H9 (cell line): ENCODE data around the gene SEMA4D. TPM values are rescaled to one million over a fixed set of nuclear protein-coding genes. Genes with fewer than 3 reads are reported as not detected.

ENCODE experiments used
- DNase-seq: peaks from one replicate; pipeline ENCODE4 v3.0.0-alpha.2; 2017
- H2AFZ ChIP-seq: one replicate; pipeline ENCODE4 v1.6.1; 2013; ENCODE audit warnings: mild to moderate bottlenecking, low read length, control low read depth, moderate library complexity
- H2AK5ac ChIP-seq: 2 replicates; pipeline ENCODE4 v1.6.1; 2013; ENCODE audit warnings: low read length, control low read depth, mixed read lengths; ENCODE audit not compliant: insufficient read length
- H2BK120ac ChIP-seq: one replicate; pipeline ENCODE4 v1.6.1; 2013; ENCODE audit warnings: low read depth, mild to moderate bottlenecking, low read length, control low read depth, inconsistent platforms; ENCODE audit not compliant: poor library complexity, severe bottlenecking
- H2BK12ac ChIP-seq: 2 replicates; pipeline ENCODE4 v1.6.1; 2013; ENCODE audit warnings: low read length, control low read depth, mixed read lengths, low read depth; ENCODE audit not compliant: insufficient read length
- H2BK15ac ChIP-seq: 2 replicates; pipeline ENCODE4 v1.6.1; 2013; ENCODE audit warnings: low read depth, low read length, control low read depth
- H2BK20ac ChIP-seq: one replicate; pipeline ENCODE4 v1.6.1; 2013; ENCODE audit warnings: low read depth, mild to moderate bottlenecking, low read length, control low read depth, inconsistent platforms; ENCODE audit not compliant: poor library complexity, severe bottlenecking
- H2BK5ac ChIP-seq: 2 replicates; pipeline ENCODE4 v1.6.1; 2013; ENCODE audit warnings: low read length, control low read depth, mixed read lengths; ENCODE audit not compliant: insufficient read length
- H3K14ac ChIP-seq: 2 replicates; pipeline ENCODE4 v1.6.1; 2013; ENCODE audit warnings: low read length, control low read depth; ENCODE audit not compliant: insufficient read depth
- H3K18ac ChIP-seq: 2 replicates; pipeline ENCODE4 v1.6.1; 2013; ENCODE audit warnings: low read depth, mild to moderate bottlenecking, mixed read lengths, low read length, control low read depth; ENCODE audit not compliant: insufficient read length
- H3K23ac ChIP-seq: 2 replicates; pipeline ENCODE4 v1.6.1; 2013; ENCODE audit warnings: low read length, control low read depth, mixed read lengths, low read depth; ENCODE audit not compliant: insufficient read length
- H3K23me2 ChIP-seq: 2 replicates; pipeline ENCODE4 v1.6.1; 2013; ENCODE audit warnings: low read depth, mild to moderate bottlenecking, mixed read lengths, low read length, control low read depth; ENCODE audit not compliant: insufficient read length, poor library complexity, severe bottlenecking
- H3K27ac ChIP-seq: 2 replicates; pipeline ENCODE4 v1.5.1; 2013; ENCODE audit warnings: low read length, control low read depth, mixed read lengths, low read depth; ENCODE audit not compliant: insufficient read length
- H3K27me3 ChIP-seq: 2 replicates; pipeline ENCODE4 v1.6.1; 2013; ENCODE audit warnings: low read length, control low read depth, inconsistent platforms; ENCODE audit not compliant: insufficient read depth
- H3K4ac ChIP-seq: 2 replicates; pipeline ENCODE4 v1.6.1; 2013; ENCODE audit warnings: low read depth, mild to moderate bottlenecking, control low read depth, inconsistent platforms, low read length, moderate library complexity
- H3K4me1 ChIP-seq: 2 replicates; pipeline ENCODE4 v1.6.1; 2013; ENCODE audit warnings: low read length, control low read depth, inconsistent platforms; ENCODE audit not compliant: insufficient read depth
- H3K4me2 ChIP-seq: 2 replicates; pipeline ENCODE4 v1.6.1; 2013; ENCODE audit warnings: low read length, control low read depth, mixed read lengths; ENCODE audit not compliant: insufficient read length, insufficient read depth
- H3K56ac ChIP-seq: 2 replicates; pipeline ENCODE4 v1.6.1; 2013; ENCODE audit warnings: low read depth, mild to moderate bottlenecking, mixed read lengths, low read length, control low read depth; ENCODE audit not compliant: insufficient read length
- H3K79me1 ChIP-seq: 2 replicates; pipeline ENCODE4 v1.6.1; 2013; ENCODE audit warnings: low read depth, mild to moderate bottlenecking, moderate library complexity, low read length, control low read depth, inconsistent platforms; ENCODE audit not compliant: insufficient read depth, poor library complexity, severe bottlenecking
- H3K79me2 ChIP-seq: 2 replicates; pipeline ENCODE4 v1.6.1; 2013; ENCODE audit warnings: low read length, control low read depth, inconsistent platforms; ENCODE audit not compliant: insufficient read depth
- H3K9ac ChIP-seq: 2 replicates; pipeline ENCODE4 v1.6.1; 2013; ENCODE audit warnings: low read length, control low read depth, mixed read lengths; ENCODE audit not compliant: insufficient read length; ENCODE audit errors: extremely low read depth
- H3K9me3 ChIP-seq: one replicate; pipeline ENCODE4 v1.6.1; 2013; ENCODE audit warnings: low read depth, low read length, inconsistent platforms; ENCODE audit not compliant: control insufficient read depth
- H3T11ph ChIP-seq: one replicate; pipeline ENCODE4 v1.6.1; 2013; ENCODE audit warnings: mild to moderate bottlenecking, low read length, control low read depth, inconsistent platforms
- H4K20me1 ChIP-seq: one replicate; pipeline ENCODE4 v1.6.1; 2013; ENCODE audit not compliant: control insufficient read depth, insufficient read length, insufficient read depth
- H4K5ac ChIP-seq: 2 replicates; pipeline ENCODE4 v1.6.1; 2013; ENCODE audit warnings: low read depth, mild to moderate bottlenecking, mixed read lengths, low read length, control low read depth; ENCODE audit not compliant: insufficient read length
- H4K8ac ChIP-seq: replicated peaks from 2 replicates; pipeline ENCODE4 v1.6.1; 2013; ENCODE audit warnings: low read length, control low read depth, mixed read lengths, low read depth; ENCODE audit not compliant: insufficient read length
- H4K91ac ChIP-seq: 2 replicates; pipeline ENCODE4 v1.6.1; 2013; ENCODE audit warnings: low read depth, mild to moderate bottlenecking, moderate library complexity, mixed read lengths, low read length, control low read depth; ENCODE audit not compliant: insufficient read length
- H3K27ac Mint-ChIP-seq, 3 experiments: 2 replicates in 2 of 3; 3 replicates in 1 of 3; pipeline ENCODE4 v1.8.0; 2020 to 2021; ENCODE audit warnings: mixed read lengths in 3 of 3, mild to moderate bottlenecking in 1 of 3, moderate library complexity in 1 of 3
- H3K27me3 Mint-ChIP-seq: 2 replicates; pipeline ENCODE4 v1.8.0; 2021; ENCODE audit warnings: low read depth, mild to moderate bottlenecking, moderate library complexity, mixed read lengths
- H3K36me3 Mint-ChIP-seq, 3 experiments: 2 replicates in 2 of 3; 3 replicates in 1 of 3; pipeline ENCODE4 v1.8.0; 2020 to 2021; ENCODE audit warnings: low read depth in 3 of 3, mixed read lengths in 3 of 3; ENCODE audit not compliant: insufficient read depth in 1 of 3
- H3K4me1 Mint-ChIP-seq, 2 experiments: 2 replicates each; pipeline ENCODE4 v1.8.0; 2020; ENCODE audit warnings: mixed read lengths in 2 of 2
- H3K4me3 Mint-ChIP-seq, 2 experiments: 2 replicates in 1 of 2; 3 replicates in 1 of 2; pipeline ENCODE4 v1.8.0; 2020 to 2021; ENCODE audit warnings: mild to moderate bottlenecking in 2 of 2, mixed read lengths in 2 of 2, moderate library complexity in 1 of 2
- H3K9me3 Mint-ChIP-seq, 2 experiments: 2 replicates in 1 of 2; 3 replicates in 1 of 2; pipeline ENCODE4 v1.8.0; 2020; ENCODE audit warnings: mild to moderate bottlenecking in 2 of 2, mixed read lengths in 2 of 2, moderate library complexity in 1 of 2
- WGBS: extraction: QIAGEN DNeasy Blood & Tissue Kit; methylation state at CpG from one replicate; pipeline ENCODE4 v1.1.7; 2013; ENCODE audit warnings: missing lambda C conversion rate, low lambda C conversion rate, mixed read lengths; ENCODE audit not compliant: insufficient read length; ENCODE audit errors: extremely low coverage; 5-methylcytosine and 5-hydroxymethylcytosine counted together
- total RNA-seq: library from RNA; stranded (reverse); gene quantifications from 2 replicates; pipeline ENCODE4 v1.2.1, GENCODE V29; 2021
- TF ChIP-seq, protein P1 (sequence below): fragments of 200-600 bp; sonication (generic); conservative IDR thresholded peaks from 3 replicates; pipeline ENCODE4 v1.8.0; 2021; ENCODE audit warnings: antibody characterized with exemption, mild to moderate bottlenecking

The SEMA4D gene
- total RNA-seq, 1 experiment from 2014 or later: 47.2 TPM

DNA sequence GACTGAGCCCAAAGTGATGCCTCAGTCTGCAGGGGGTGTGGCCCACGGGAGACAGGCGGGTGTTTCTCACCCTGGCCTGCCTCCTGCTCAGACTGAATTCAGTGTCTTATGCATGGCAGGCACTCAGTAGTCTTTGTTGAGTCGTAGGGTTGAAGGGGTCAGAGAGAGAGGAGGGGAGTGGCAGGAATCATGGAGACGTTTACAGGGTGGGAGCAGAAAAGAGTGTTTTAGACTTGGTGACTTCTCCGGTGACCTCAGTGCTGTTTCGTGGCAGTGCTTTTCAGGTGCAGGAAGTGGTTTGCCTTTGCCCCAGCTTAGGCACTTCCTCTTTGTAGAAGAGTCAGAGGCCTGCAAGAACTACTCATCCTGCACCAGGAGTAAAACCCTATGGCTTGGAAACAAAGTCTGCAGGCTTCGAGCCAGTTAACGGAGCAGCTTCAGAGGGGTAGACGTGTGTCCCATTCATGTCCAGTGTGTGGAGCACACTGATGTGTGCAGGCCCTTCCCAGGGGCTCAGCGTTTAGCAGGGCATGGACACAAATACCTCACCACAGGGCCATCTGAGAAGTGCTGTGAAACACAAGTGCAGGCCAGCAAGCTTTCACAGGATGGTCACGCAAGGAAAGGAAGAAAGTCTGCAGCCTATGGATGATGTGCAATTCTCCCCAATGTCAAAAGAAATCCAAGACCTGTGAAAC lies 24.5 kb upstream of the SEMA4D start:
- WGBS: no CpG with 5 or more reads among the region's 11 CpGs
- no peaks in the 10 kb centered on the region for H3K79me1 ChIP-seq
- H4K5ac ChIP-seq: no peak overlapping the region
- H3K36me3 Mint-ChIP-seq: no peaks in the 10 kb centered on the region; a peak in 1 of 7 replicates
- H2BK5ac ChIP-seq: no peak overlapping the region
- H3K27ac ChIP-seq: no peak overlapping the region
- no peak overlapping the region for H4K91ac ChIP-seq
- no peak for DNase-seq
- no peak overlapping the region for H2BK20ac ChIP-seq
- no peak overlapping the region for H2AFZ ChIP-seq
- peaks cover 2% of the 10 kb centered on the region for H3K23me2 ChIP-seq
- no peak overlapping the region for H3K23ac ChIP-seq
- H3T11ph ChIP-seq: no peak overlapping the region
- no peaks in the 10 kb centered on the region for H3K79me2 ChIP-seq
- no peak overlapping the region for H3K56ac ChIP-seq
- no peak overlapping the region for H3K4me2 ChIP-seq
- no peak overlapping the region for H4K8ac ChIP-seq
- H2BK15ac ChIP-seq: no peak overlapping the region
- H3K9ac ChIP-seq: no peak overlapping the region
- no peaks in the 10 kb centered on the region for H3K4me1 ChIP-seq
- H3K4me3 Mint-ChIP-seq: no peak overlapping the region
- H2AK5ac ChIP-seq: no peak overlapping the region
- H3K27me3 ChIP-seq: no peaks in the 10 kb centered on the region
- H3K27me3 Mint-ChIP-seq: peaks cover 4% of the 10 kb centered on the region
- TF ChIP-seq, protein P1, sequence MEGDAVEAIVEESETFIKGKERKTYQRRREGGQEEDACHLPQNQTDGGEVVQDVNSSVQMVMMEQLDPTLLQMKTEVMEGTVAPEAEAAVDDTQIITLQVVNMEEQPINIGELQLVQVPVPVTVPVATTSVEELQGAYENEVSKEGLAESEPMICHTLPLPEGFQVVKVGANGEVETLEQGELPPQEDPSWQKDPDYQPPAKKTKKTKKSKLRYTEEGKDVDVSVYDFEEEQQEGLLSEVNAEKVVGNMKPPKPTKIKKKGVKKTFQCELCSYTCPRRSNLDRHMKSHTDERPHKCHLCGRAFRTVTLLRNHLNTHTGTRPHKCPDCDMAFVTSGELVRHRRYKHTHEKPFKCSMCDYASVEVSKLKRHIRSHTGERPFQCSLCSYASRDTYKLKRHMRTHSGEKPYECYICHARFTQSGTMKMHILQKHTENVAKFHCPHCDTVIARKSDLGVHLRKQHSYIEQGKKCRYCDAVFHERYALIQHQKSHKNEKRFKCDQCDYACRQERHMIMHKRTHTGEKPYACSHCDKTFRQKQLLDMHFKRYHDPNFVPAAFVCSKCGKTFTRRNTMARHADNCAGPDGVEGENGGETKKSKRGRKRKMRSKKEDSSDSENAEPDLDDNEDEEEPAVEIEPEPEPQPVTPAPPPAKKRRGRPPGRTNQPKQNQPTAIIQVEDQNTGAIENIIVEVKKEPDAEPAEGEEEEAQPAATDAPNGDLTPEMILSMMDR: no peak
- no peaks in the 10 kb centered on the region for H4K20me1 ChIP-seq
- peaks cover 0 to 4% of the 10 kb centered on the region in 2 experiments; a peak in 2 of 4 replicates for H3K4me1 Mint-ChIP-seq
- H2BK12ac ChIP-seq: no peak overlapping the region
- no peaks in the 10 kb centered on the region for H3K9me3 ChIP-seq
- no peak overlapping the region for H2BK120ac ChIP-seq
- no peak overlapping the region for H3K18ac ChIP-seq
- H3K27ac Mint-ChIP-seq: peak overlapping the region in 1 of 3 experiments; percentile 87; a peak in 3 of 7 replicates
- no peaks in the 10 kb centered on the region; a peak in 1 of 5 replicates for H3K9me3 Mint-ChIP-seq
- H3K14ac ChIP-seq: no peak overlapping the region; the same call in 1 of the 2 replicates
- H3K4ac ChIP-seq: no peak overlapping the region
